Cerebellar nuclear complex (tissue), 1 donor: ENCODE measurements around the gene TAF8.

Experiments
- DNase-seq, 2 experiments: peaks; one replicate each; lab custom pipeline; 2025; lab: John Stamatoyannopoulos, UW

TAF8 gene

GRCh38 chr6:42051268-42051653, 937 bp downstream of the TAF8 start:
- DNase-seq: no peak

GRCh38 chr6:42053601-42054000, 3.3 kb downstream of the TAF8 start:
- DNase-seq: no peak

GRCh38 chr6:42059743-42060142, 9.4 kb downstream of the TAF8 start:
- no peak for DNase-seq

- no peak for DNase-seq
Observed at GRCh38 chr6:42066156-42066675, 15.9 kb downstream of the TAF8 start.

GRCh38 chr6:42068173-42068572, 17.8 kb downstream of the TAF8 start:
- DNase-seq: no peak

- DNase-seq: no peak
Observed at GRCh38 chr6:42068872-42069522, 18.7 kb downstream of the TAF8 start.

GRCh38 chr6:42071881-42072583, 21.7 kb downstream of the TAF8 start:
- DNase-seq: no peak

- DNase-seq: no peak
Observed at GRCh38 chr6:42073287-42073686, 23.0 kb downstream of the TAF8 start.

- DNase-seq: no peak
Observed at GRCh38 chr6:42075159-42075838, 25.0 kb downstream of the TAF8 start.

GRCh38 chr6:42078386-42078785, 28.1 kb downstream of the TAF8 start:
- no peak for DNase-seq

- no peak for DNase-seq
Observed at GRCh38 chr6:42079941-42080464, 29.7 kb downstream of the TAF8 start.

GRCh38 chr6:42083530-42083929, 33.2 kb downstream of the TAF8 start:
- DNase-seq: no peak

GRCh38 chr6:42084889-42085288, 34.6 kb downstream of the TAF8 start:
- DNase-seq: no peak

- DNase-seq: no peak
Observed at GRCh38 chr6:42086046-42087035, 36.0 kb downstream of the TAF8 start.

GRCh38 chr6:42088101-42088591, 37.8 kb downstream of the TAF8 start:
- DNase-seq: no peak

GRCh38 chr6:42090819-42091717, 40.7 kb downstream of the TAF8 start:
- no peak for DNase-seq

GRCh38 chr6:42091718-42092023, 41.3 kb downstream of the TAF8 start:
- no peak for DNase-seq

- no peak for DNase-seq
Observed at GRCh38 chr6:42093582-42094329, 43.4 kb downstream of the TAF8 start.

- DNase-seq: no peak
Observed at GRCh38 chr6:42095094-42095493, 44.8 kb downstream of the TAF8 start.
